Heart right ventricle (tissue), 16 donors: ENCODE measurements around the gene TPSAB1. TPM values are rescaled to one million over a fixed set of nuclear protein-coding genes. Genes with fewer than 3 reads are reported as not detected.
"Not testable (repeated sequence)": the region's sequence is repeated elsewhere in the genome, so short reads cannot be mapped to it uniquely, and the experiment has no call there.

Source experiments
- ATAC-seq, 8 donors: fragments of 200-7000 bp; cut with Tn5 transposase; one replicate each; pipeline ENCODE4 v1.9.1; 2020; ENCODE audit warnings: mild to moderate bottlenecking in 8 of 8, moderate library complexity in 8 of 8, moderate number of reproducible peaks in 1 of 8
- DNase-seq, 2 donors: peaks; one replicate each; pipeline ENCODE4 v3.0.0-alpha.2; 2020
- H3K27ac ChIP-seq, 10 donors: fragments of 200-600 bp; sonication (generic) in 2 of 10; one replicate each; pipeline versions ENCODE4 v1.5.0 to v1.8.0; 2020 to 2022; ENCODE audit warnings: mild to moderate bottlenecking in 3 of 10
- H3K27me3 ChIP-seq, 7 donors: fragments of 200-600 bp; one replicate each; pipeline ENCODE4 v1.8.0; 2021 to 2022; ENCODE audit warnings: mild to moderate bottlenecking in 2 of 7
- H3K36me3 ChIP-seq, 9 donors: fragments of 200-600 bp; sonication (generic) in 1 of 9; one replicate each; pipeline versions ENCODE4 v1.5.0 to v1.8.0; 2020 to 2022; ENCODE audit warnings: mild to moderate bottlenecking in 2 of 9
- H3K4me1 ChIP-seq, 9 donors: fragments of 200-600 bp; sonication (generic) in 1 of 9; one replicate each; pipeline versions ENCODE4 v1.5.0 to v1.8.0; 2020 to 2022; ENCODE audit warnings: mild to moderate bottlenecking in 4 of 9
- H3K4me3 ChIP-seq, 10 donors: fragments of 200-600 bp; sonication (generic) in 2 of 10; one replicate each; pipeline versions ENCODE4 v1.5.0 to v1.8.0; 2020 to 2022; ENCODE audit warnings: mild to moderate bottlenecking in 7 of 10, moderate library complexity in 2 of 10
- H3K9me3 ChIP-seq, 11 donors: fragments of 200-600 bp in 10 of 11; sonication (generic) in 2 of 11; one replicate each; pipeline versions ENCODE4 v1.5.0 to v1.8.0; 2013 to 2022; ENCODE audit warnings: mild to moderate bottlenecking in 2 of 11, control low read depth in 1 of 11, moderate library complexity in 1 of 11
- CTCF ChIP-seq, 9 donors: fragments of 200-600 bp; sonication (generic) in 2 of 9; IDR thresholded peaks; one replicate each; pipeline versions ENCODE4 v1.5.0 to v1.8.0; 2021 to 2022; ENCODE audit warnings: antibody characterized with exemption in 9 of 9, mild to moderate bottlenecking in 5 of 9, moderate library complexity in 1 of 9
- WGBS, 2 donors: extraction: QIAGEN DNeasy Blood & Tissue Kit; methylation state at CpG; one replicate each; pipeline ENCODE4 v1.1.7; 2013; ENCODE audit warnings: inconsistent platforms in 1 of 2; 5-methylcytosine and 5-hydroxymethylcytosine counted together
- intact Hi-C, 10 donors: fragments of 100-400 bp; cut with DNase I; formaldehyde crosslinking; loops; one replicate each; pipeline versions ENCODE4 v1.11.1 to v1.14.2; 2022
- polyA plus RNA-seq, 2 donors: library from polyadenylated mRNA; stranded (reverse); fragments of 200-250 nt; gene quantifications; one replicate each; pipeline ENCODE4 v1.2.3, GENCODE V29; 2013
- total RNA-seq, 10 donors: library from RNA; stranded (reverse); fragmentation: NEBNext Ultra II Directional in 3 of 10; extraction: Animal tissue kit (Norgen Biotek cat#: 25700) in 3 of 10; gene quantifications; one replicate each; pipeline versions ENCODE4 v1.2.1 to v1.2.4, GENCODE V29; 2021 to 2023
- donor health status: Arrhythmogenic right ventricular cardiomyopathy.
- donor health status: ischemic (EF 13 %, LVEDD 7.1; RV severe dilation, severe dysfunction).
- donor health status: healthy with polysubstance abuse.
- donor health status: DM: no; HTN: yes; CAD: no.
- donor health status: DM: no; HTN: no; CAD: no.
- donor health status: ischemic (EF 25% LVEDD 6.9; RV normal size, moderate dysfunction).
- donor health status: ischemic (EF 25% LVEDD 5.7; RV mildly dilated, moderate dysfunction).
- donor health status: healthy.
- donor health status: DM: yes; HTN: yes; CAD: no.
- donor health status: Ischemic cardiomyopathy.
- donor health status: ischemic (EF 35%, LVEDD 5.7; RV mildly dilated, moderate dysfunction).
- donor health status: nonischemic (EF 11% LVEDD 7.7; RV severe dilation, severe dysfunction).
- donor health status: DM: yes; HTN: yes; CAD: no.
- donor health status: PGD.
- donor health status: ischemic (EF 29% LVEDD 5.4; RV normal size, mild dysfunction).
- donor health status: nonischemic (EF 23%, LVEDD 6.1; RV moderate dilation, normal function).

Gene TPSAB1
- total and polyA plus RNA-seq, 12 donors: 0.53 to 11.4 (median 2.2) TPM

GRCh38 chr16:1245452-1246020, 5.0 kb downstream of the TPSAB1 start:
- intact Hi-C loops: no loop called here
- no peak for TF ChIP-seq CTCF (IDR thresholded peaks at IDR 0.05)
- 58 to 66% methylated on average over 22 of the region's 22 CpGs for WGBS, 2 donors
- H3K27me3 ChIP-seq: peaks cover 0 to 21% (median 7%) of the 10 kb centered on the region in 7 donors
- no peak for ATAC-seq
- no peak for DNase-seq
- H3K4me1 ChIP-seq: no peaks in the 10 kb centered on the region
- H3K27ac ChIP-seq: no peak overlapping the region
- no peaks in the 10 kb centered on the region for H3K36me3 ChIP-seq
- H3K4me3 ChIP-seq: no peak overlapping the region
- H3K9me3 ChIP-seq: no peaks in the 10 kb centered on the region

GRCh38 chr16:1247903-1248537, 7.5 kb downstream of the TPSAB1 start:
- DNase-seq, H3K4me1 ChIP-seq, intact Hi-C loops, H3K27ac ChIP-seq, ATAC-seq, H3K9me3 ChIP-seq, H3K36me3 ChIP-seq, H3K4me3 ChIP-seq: not testable (repeated sequence)
- H3K27me3 ChIP-seq: peaks cover 0 to 21% (median 7%) of the 10 kb centered on the region in 7 donors
- 80 to 91% methylated on average over 11 to 14 of the region's 14 CpGs for WGBS, 2 donors

- 81% methylated on average over 5 of the region's 43 CpGs; no CpG with 5 or more reads in 1 of the 2 donors for WGBS, 2 donors
- H3K4me3 ChIP-seq, H3K36me3 ChIP-seq, DNase-seq, H3K27ac ChIP-seq, H3K4me1 ChIP-seq, H3K9me3 ChIP-seq, intact Hi-C loops: not testable (repeated sequence)
- peak; percentile 56 to 83 (median 66) for ATAC-seq
- H3K27me3 ChIP-seq: peaks cover 0 to 18% (median 7%) of the 10 kb centered on the region in 7 donors
Measured at GRCh38 chr16:1249031-1249755, 8.7 kb downstream of the TPSAB1 start.

- H3K4me1 ChIP-seq, intact Hi-C loops, H3K27ac ChIP-seq, H3K36me3 ChIP-seq, DNase-seq, H3K9me3 ChIP-seq, H3K4me3 ChIP-seq: not testable (repeated sequence)
- H3K27me3 ChIP-seq: peaks cover 0 to 26% (median 15%) of the 10 kb centered on the region in 7 donors
- ATAC-seq: peak in 6 of 8 donors; percentile 29 to 54 (median 52)
- no CpG with 5 or more reads among the region's 47 CpGs for WGBS, 2 donors
Measured at GRCh38 chr16:1253701-1254364, 13.3 kb downstream of the TPSAB1 start.

GRCh38 chr16:1254821-1255220, 14.3 kb downstream of the TPSAB1 start:
- DNase-seq, H3K36me3 ChIP-seq, H3K27ac ChIP-seq, H3K4me3 ChIP-seq, H3K4me1 ChIP-seq, ATAC-seq, H3K9me3 ChIP-seq, intact Hi-C loops: not testable (repeated sequence)
- peaks cover 6 to 36% (median 25%) of the 10 kb centered on the region in 7 donors for H3K27me3 ChIP-seq
- WGBS, 2 donors: 92 to 95% methylated on average over 2 to 3 of the region's 3 CpGs

- H3K9me3 ChIP-seq, H3K36me3 ChIP-seq, ATAC-seq, H3K27ac ChIP-seq, H3K4me1 ChIP-seq, DNase-seq, H3K4me3 ChIP-seq, intact Hi-C loops: not testable (repeated sequence)
- H3K27me3 ChIP-seq: peaks cover 12 to 43% (median 32%) of the 10 kb centered on the region in 7 donors
- WGBS, 2 donors: 70 to 76% methylated on average over 23 to 26 of the region's 26 CpGs
Measured at GRCh38 chr16:1255276-1256122, 15.0 kb downstream of the TPSAB1 start, which contains the start of gene TPSD1. TPSD1 (plus strand) TSS chr16:1256069; CDS start chr16:1256281, 212 bp downstream.

GRCh38 chr16:1256296-1256873, 15.9 kb downstream of the TPSAB1 start:
- H3K27ac ChIP-seq, H3K4me1 ChIP-seq, H3K9me3 ChIP-seq, H3K36me3 ChIP-seq, DNase-seq, intact Hi-C loops, H3K4me3 ChIP-seq: not testable (repeated sequence)
- ATAC-seq: peak in 1 of 8 donors; percentile 10
- peaks cover 15 to 50% (median 39%) of the 10 kb centered on the region in 7 donors for H3K27me3 ChIP-seq
- 80 to 86% methylated on average over 22 to 23 of the region's 23 CpGs for WGBS, 2 donors
